Stimulated activated CD4-positive, alpha-beta T cell treated with anti-CD3 and anti-CD28 coated beads, Interleukin-4, amount 100 ng/mL, for 4 hours (primary cell): ENCODE data around the gene NAT9.

Experiments
- DNase-seq, 2 experiments: peaks; one replicate each; pipeline ENCODE4 v3.0.0-alpha.2; 2020

Gene NAT9

DNA sequence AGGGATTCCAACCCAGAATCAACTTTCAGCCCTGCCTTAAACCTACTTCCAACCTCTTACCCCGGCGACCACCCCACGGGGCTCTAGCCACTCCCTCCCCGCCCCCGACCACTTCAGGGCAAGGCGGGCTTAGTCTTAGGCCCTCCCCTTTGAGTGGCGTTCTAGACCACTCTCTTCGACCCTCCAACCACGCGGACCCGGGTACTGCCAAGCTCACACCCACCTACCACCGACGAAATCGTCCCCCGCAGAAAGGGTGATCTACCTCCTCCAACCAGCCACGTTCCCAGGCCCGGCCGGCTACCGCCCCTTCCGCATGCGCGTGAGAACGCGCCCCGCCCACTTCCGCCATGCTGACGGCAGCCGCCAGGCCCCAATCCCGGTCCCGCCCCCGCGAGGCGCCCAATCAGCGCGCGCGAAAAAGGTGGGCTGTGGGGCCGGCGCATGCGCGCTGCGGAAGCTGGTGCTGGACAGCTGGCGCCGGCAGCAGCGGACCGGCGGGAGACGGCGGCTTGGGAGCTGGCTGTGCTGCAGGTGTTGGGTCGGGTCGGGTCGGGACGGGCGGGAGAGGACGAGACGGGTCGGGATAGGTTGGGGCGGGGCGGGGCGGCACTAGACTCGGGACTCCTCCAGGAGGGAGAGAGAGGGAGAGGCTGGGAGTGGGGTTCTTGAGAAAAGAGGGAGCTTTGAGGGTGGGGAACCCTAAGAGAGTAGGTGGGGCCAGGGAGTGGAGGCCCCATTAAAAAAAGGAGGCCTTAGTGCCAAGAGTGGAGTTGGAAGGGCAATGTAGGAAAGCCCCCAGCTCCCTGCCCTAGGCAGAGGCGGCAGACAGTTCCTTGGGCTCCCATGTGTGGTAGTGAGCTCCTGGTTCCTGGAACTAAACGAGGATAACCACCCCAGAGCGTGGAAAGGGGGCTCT lies at the start of gene NAT9:
NAT9 (minus strand) TSS at position 302 of the 919 bp plus-strand sequence. CDS start 647 bp downstream, outside the sequence.
- DNase-seq: peak; percentile 99 to 100

DNA sequence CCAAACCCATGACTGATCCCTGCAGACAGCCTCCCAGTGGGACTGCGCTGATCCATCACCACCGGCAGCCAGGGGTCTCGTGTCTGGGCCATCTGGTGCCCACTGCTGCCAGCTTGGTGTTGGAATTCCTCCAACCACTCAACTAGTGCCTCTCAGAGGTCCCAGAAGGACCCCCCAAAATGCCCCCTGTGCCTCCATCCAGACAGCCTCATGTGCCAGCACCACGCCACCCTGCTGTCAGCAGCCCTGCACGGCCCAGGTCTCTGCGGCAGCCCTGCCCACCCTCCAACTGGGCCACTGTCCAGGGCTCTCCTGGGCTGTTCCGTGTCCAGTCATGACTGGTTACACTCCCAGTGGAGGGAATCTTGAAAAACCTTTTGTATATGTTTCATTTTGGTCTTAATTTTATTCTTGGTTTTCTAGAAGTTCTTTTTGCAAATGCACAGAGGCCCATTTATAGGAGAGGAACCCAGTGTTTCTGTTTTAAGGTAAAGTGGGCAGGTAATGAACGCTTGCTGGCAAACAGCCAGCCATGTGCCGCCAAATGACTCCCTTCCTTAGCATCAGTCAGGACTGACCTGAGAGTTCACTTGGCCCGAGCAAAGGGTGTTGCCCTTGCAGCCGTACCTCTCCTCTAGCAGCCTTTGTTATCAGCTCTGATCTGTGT lies 48.9 kb upstream of the NAT9 start:
- DNase-seq: no peak

GRCh38 chr17:74822939-74823367 lies 46.8 kb upstream of the NAT9 start:
- DNase-seq: no peak

DNA sequence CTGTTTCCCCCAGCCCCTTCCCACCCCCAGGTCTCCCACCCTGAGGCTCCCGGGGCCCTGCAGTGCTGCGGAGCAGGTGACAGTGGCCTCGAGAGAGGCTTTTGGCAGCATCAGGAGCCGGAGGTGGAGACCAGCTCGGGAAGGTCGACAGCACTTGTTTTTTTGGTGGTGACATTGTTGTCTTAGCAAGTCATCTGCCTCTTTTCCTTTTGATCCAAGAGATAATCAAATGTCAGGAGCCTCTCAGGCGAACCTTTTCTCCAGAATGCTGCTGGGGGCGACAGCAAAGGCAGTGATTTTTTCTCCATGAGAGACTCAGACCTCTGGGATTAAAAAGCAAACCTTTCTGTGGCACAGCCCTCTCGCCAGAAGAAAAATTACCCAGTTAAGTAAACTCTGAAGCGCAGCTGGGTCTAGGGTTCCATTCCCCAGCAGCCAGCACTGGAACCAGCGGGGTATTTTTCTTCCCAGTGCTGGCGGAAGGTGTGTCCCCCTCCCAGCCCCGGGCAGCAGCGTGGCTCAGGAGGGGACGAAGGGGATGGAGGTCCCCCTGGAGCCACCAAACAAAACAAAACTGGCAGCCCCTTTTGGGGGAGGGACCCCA lies 46.3 kb upstream of the NAT9 start:
- no peak for DNase-seq

DNA sequence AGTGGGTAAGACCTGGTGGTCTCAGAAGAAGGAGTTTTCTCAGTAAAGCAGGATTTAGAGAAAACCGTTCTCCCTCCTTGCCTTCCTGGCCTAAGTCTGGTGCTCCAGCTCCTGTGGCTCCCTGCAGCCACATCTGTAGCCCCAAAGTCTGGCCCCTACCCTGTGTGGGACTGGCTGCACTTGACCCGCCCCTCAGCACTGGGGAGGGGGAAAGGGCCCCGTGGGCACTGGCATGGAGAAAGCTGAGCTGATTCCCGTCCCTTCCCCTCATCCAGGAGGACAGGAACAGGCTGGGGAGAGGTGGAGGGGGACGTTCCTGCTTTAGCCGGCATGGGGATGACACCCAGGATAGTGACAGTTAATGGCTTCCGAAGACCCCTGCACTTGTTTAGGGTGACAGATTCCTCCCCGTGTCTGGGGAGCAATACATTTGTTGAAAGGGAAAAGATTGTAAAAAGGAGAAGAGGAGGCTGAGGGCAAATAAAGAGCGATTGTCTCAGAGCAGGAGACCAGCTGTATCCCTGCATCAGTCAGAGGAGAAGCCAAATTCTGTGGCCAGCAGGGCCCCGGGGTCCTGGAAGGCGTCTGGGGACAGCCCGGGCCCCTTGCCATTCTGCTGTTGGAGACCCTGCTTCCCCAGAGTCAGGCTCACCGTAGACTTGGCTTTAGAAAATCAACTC lies 45.6 kb upstream of the NAT9 start:
- DNase-seq: no peak

DNA sequence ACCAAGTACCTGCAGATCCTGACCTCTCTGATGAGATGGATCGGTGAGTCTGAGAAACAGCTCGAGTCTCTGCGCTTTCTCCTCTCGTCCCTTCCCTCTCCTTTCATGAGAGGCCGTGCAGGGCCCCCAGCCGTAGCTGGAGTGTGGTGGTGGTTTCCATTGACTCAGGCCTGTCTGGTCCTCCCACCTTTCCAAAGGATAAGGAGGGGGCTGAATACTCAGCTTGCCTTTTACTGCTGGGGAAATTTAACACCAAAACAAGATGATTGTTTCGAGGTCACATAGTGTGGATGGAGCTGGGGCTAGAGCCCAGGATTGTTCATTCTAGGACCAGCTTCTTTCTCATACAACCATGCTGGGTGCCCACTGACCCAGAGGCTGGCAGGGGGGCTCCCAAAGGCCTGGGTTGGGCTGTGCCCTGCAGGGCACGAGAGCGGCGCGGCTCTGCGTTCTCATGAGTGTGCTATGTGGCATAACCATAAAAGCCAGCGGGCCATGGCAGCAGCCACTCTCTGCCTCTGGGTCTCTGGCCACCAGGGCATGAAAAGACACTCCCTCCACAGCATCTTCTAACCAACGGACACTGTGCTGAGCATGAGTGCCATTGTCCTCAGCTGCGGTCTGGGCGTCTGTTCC lies 43.8 kb upstream of the NAT9 start:
- DNase-seq: no peak

GRCh38 chr17:74818291-74818938 lies 42.3 kb upstream of the NAT9 start:
- no peak for DNase-seq

GRCh38 chr17:74816905-74817620 lies 40.9 kb upstream of the NAT9 start:
- DNase-seq: no peak

GRCh38 chr17:74815550-74816370 lies 39.6 kb upstream of the NAT9 start:
- DNase-seq: no peak

- DNase-seq: no peak
These were observed 38.9 kb upstream of the NAT9 start for GRCh38 chr17:74815067-74815466.

DNA sequence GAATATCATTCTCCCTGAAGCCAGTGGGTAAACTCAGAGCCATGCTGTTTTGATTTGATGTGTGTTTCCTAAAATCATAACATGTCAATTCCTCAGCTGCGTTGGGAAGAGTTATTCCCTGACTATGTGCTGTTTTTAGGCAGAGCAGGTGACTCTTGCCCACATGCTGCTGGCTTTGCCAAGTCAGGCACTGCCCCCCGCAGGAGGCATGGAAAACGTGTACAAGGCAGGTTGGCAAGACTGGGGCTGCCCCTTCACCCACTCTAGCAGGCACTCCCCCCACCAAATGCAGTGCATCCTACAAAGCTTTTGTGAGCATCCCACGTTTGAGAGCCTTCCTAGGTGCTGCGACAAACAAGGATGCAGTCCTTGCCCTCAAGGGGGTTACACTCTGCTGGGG lies 38.3 kb upstream of the NAT9 start:
- DNase-seq: no peak

DNA sequence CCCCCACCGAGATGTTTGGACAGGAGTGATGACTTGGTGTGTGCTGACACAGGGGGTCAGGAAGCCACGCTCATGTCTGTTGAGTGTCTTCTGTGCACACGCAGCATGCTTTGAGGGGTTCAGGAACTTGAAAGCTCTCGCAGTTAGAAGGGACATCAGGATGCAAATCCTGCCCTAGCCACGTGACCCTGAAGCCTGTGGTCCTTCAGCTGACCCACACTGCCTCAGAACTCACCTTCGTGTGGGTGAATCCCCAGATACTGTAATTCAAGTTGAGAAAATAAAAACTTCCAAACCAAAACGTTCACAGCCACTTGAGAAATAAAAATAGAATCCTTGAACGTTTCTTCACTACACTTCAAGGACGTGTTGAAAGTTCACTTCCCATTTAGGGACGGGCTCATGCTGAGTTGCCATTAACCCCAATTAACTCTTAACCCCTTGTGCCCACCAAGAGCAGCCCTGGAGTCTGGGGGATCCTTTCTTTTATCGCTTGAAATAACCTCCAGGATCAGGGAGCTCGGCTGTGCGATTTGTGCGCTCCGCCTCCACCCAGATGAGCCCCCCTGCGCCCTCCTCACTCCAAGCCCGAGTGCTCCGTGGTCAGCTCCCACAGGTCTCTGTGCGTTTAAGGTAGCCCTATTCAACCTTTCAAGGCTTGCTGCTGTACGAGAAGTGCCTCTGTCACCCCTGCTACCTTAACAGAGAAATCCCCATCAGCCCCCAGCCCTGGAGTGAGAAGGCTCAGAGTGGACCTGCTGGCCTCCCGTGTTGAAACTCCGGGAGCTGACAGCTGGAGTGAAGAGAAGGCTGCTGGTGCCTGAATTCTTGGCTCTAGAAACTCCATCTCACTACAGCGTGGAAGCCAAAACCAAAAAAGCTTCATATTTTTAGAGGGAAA lies 36.2 kb upstream of the NAT9 start:
- DNase-seq: no peak

GRCh38 chr17:74810699-74811485 lies 34.7 kb upstream of the NAT9 start:
- no peak for DNase-seq

DNA sequence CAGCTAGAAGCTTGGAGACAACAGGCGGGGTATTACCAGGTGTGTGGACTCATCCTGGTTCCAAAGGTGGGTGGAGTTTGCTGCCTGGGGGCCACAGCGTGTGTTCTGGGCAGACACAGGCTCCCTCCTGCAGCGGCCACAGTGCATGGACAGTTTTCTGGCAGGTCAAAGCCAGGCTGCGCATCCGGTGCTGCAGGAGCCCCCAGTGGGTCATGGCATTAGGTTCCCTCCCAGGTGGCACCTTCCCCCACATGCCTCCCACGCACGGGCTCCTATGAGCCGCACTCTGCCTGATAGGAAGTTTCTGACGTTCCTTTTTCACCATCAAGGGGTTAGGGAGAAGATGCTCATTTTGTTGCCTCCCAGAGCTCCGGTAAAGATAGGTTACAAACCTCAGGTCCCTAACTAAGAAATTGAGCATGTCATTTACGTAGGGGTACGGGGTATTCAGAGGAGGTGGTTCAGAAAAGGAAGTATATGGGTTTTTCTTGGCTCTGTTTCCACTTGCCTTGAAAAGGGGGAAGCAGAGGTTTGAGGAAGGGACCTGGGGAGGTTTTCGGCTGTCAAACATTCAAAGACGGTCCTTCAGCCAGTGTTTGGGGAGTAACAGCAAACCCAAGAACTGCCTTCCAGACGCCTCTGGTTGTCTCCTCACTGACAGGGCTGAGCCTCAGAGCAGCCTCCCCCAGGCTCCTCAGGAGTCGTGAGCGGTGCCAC lies 32.7 kb upstream of the NAT9 start:
- DNase-seq: no peak

DNA sequence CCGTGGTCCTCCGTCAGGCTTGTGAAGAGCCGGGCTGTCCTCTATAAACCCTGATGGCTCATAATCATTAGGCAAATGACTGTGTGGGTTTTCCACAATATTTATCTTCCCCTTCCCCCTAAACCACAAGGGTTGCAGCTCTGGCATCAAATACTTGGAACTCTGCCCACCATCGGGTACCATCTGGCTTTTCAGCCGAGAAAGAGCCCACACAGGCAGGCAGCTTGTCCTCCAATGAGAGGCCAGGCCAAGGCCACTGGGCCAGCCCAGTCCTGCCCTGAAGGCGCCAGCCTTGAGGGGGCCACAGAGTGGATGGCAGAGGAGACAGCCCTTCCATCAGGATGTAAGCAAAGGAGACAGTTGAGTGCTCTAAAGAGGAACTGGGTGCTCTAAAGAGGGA lies 31.8 kb upstream of the NAT9 start:
- no peak for DNase-seq

DNA sequence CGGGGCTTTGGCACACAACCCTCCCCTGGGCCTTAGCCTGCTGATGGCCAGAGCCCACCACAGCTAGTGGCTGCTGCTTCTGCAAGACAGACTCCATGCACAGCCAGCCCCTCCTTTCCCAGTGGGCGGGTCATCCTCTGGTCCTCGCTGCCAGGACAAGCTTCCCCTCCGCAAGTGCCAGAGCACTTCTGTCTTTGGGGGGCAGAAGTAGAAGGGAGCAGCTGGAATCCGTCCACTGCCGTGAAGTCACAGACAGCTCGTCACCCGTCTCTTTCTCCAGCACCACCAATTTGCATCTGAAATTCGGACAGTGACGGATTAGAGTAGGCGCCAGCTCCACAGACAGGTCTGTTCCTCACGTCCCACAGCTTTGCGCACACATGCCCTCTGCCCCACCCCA lies 31.3 kb upstream of the NAT9 start:
- DNase-seq: no peak

DNA sequence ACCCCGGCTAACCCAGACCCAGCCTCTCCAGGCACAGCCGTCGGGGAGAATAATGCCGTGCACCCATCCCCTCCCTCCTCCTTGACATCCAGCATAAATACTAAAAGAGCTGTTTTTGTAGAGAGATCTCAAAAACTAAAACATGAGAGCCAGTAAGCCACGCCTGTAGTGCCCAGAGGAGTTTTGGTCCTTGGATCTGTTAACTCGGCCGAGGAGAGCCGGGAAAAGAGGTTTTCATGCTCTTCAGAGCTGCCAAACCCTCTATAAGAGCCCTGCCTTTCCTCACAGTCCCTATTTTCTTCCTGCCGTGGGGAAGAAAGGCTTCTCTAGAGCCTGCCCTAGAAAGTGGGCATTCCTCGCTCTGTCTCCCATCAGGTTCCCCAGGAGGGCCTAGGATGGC lies 30.2 kb upstream of the NAT9 start:
- DNase-seq: no peak

GRCh38 chr17:74805591-74805991 lies 29.4 kb upstream of the NAT9 start:
- DNase-seq: no peak
